Sigmoid colon (tissue), 3 donors: ENCODE measurements around the gene CXorf66.

Experiments
- POLR2A ChIP-seq, 2 donors: fragments of 450-650 bp; IDR thresholded peaks; one replicate each; pipeline ENCODE4 v1.6.1; 2016; ENCODE audit warnings: antibody characterized with exemption in 2 of 2, mild to moderate bottlenecking in 2 of 2, moderate library complexity in 2 of 2
- TF ChIP-seq, protein P1 (sequence below), 4 experiments: fragments of 450-650 bp in 3 of 4; fragments of 200-600 bp in 1 of 4; IDR thresholded peaks; one replicate each; pipeline ENCODE4 v1.5.1; 2016 to 2019; ENCODE audit warnings: antibody characterized with exemption in 4 of 4, mild to moderate bottlenecking in 3 of 4, moderate library complexity in 2 of 4

DNA sequence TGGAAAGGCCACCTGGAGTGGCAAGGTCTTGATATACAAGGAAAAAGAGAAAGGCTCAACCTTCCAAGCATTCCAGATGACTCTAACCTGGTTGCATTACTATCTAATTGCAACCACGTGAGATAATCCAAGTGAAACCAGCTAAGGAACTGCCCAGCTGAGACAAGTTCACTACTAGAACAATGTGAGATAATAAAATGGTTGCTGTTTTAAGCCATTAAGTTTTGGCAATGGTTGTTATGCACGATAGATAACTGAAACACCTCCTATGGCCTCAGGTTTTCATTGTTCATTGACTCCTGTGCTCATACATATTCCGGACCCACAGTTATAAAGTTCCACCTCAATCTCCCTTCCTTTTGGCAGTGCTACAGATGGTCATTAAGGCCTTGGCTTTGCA is 9.2 kb upstream of the CXorf66 start:
- TF ChIP-seq, protein P1, sequence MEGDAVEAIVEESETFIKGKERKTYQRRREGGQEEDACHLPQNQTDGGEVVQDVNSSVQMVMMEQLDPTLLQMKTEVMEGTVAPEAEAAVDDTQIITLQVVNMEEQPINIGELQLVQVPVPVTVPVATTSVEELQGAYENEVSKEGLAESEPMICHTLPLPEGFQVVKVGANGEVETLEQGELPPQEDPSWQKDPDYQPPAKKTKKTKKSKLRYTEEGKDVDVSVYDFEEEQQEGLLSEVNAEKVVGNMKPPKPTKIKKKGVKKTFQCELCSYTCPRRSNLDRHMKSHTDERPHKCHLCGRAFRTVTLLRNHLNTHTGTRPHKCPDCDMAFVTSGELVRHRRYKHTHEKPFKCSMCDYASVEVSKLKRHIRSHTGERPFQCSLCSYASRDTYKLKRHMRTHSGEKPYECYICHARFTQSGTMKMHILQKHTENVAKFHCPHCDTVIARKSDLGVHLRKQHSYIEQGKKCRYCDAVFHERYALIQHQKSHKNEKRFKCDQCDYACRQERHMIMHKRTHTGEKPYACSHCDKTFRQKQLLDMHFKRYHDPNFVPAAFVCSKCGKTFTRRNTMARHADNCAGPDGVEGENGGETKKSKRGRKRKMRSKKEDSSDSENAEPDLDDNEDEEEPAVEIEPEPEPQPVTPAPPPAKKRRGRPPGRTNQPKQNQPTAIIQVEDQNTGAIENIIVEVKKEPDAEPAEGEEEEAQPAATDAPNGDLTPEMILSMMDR (IDR thresholded peaks at IDR 0.05): no peak
- TF ChIP-seq POLR2A (IDR thresholded peaks at IDR 0.05): no peak
